HepG2 (cell line): Measurements from ENCODE around the gene PPP4C. TPM values are rescaled to one million over a fixed set of nuclear protein-coding genes. Genes with fewer than 3 reads are reported as not detected.

Experiments
- ARNTL ChIP-seq: sonication (generic); formaldehyde crosslinking; IDR thresholded peaks from 2 replicates; pipeline ENCODE4 v1.4.0; 2020; ENCODE audit warnings: mild to moderate bottlenecking, missing genetic modification reagents
- CCDC6 ChIP-seq: sonication (generic); formaldehyde crosslinking; IDR thresholded peaks from 2 replicates; pipeline ENCODE4 v1.8.1; 2022; ENCODE audit warnings: mild to moderate bottlenecking, missing genetic modification reagents, moderate library complexity
- HDAC6 ChIP-seq: fragments of 200-600 bp; sonication (generic); IDR thresholded peaks from 2 replicates; pipeline ENCODE4 v1.7.0; 2017; ENCODE audit warnings: mild to moderate bottlenecking, antibody characterized with exemption, low read length, low read depth
- MXD4 ChIP-seq: IDR thresholded peaks from 2 replicates; pipeline ENCODE4 v1.6.1; 2016; ENCODE audit warnings: mild to moderate bottlenecking, missing biosample characterization, missing genetic modification reagents
- NBN ChIP-seq: fragments of 450-650 bp; conservative IDR thresholded peaks from 2 replicates; pipeline ENCODE4 v1.6.1; 2017
- RBFOX2 ChIP-seq: fragments of 200-400 bp; formaldehyde crosslinking; IDR thresholded peaks from 2 replicates; pipeline ENCODE4 v1.6.1; 2017; ENCODE audit warnings: low read depth, mild to moderate bottlenecking, low read length
- RERE ChIP-seq: IDR thresholded peaks from 2 replicates; pipeline ENCODE4 v1.6.1; 2016; ENCODE audit warnings: low read depth, missing genetic modification reagents, missing compliant biosample characterization
- REXO4 ChIP-seq: sonication (generic); formaldehyde crosslinking; IDR thresholded peaks from 2 replicates; pipeline ENCODE4 v1.8.0; 2022; ENCODE audit warnings: missing genetic modification reagents, mild to moderate bottlenecking, borderline replicate concordance
- SAFB2 ChIP-seq: sonication (generic); formaldehyde crosslinking; IDR thresholded peaks from 2 replicates; pipeline ENCODE4 v1.5.1; 2020; ENCODE audit warnings: missing genetic modification reagents, low read depth, mild to moderate bottlenecking, borderline replicate concordance
- STAG1 ChIP-seq: sonication (generic); formaldehyde crosslinking; IDR thresholded peaks from 2 replicates; pipeline ENCODE4 v1.4.0; 2020; ENCODE audit warnings: missing genetic modification reagents
- TAF15 ChIP-seq: fragments of 200-400 bp; formaldehyde crosslinking; IDR thresholded peaks from one replicate; pipeline ENCODE4 v1.6.1; 2018; ENCODE audit warnings: mild to moderate bottlenecking, low read depth, low read length; ENCODE audit not compliant: poor library complexity, severe bottlenecking
- ZFP62 ChIP-seq: sonication (generic); formaldehyde crosslinking; IDR thresholded peaks from 2 replicates; pipeline ENCODE4 v1.4.0; 2020; ENCODE audit warnings: missing genetic modification reagents
- ZNF550 ChIP-seq: sonication (generic); formaldehyde crosslinking; IDR thresholded peaks from 2 replicates; pipeline ENCODE4 v1.4.0; 2020; ENCODE audit warnings: mild to moderate bottlenecking, missing genetic modification reagents, borderline replicate concordance
- polyA plus RNA-seq, 8 experiments: library from polyadenylated mRNA; depleted of rRNA in 3 of 8; stranded (reverse) in 7 of 8; unstranded in 1 of 8; fragments of >200 nt; fragmentation: Illumina TruSeq in 4 of 8; extraction: Trizol in 4 of 8; gene quantifications; 2 replicates each; pipeline versions ENCODE4 v1.2.1 to v1.2.3, GENCODE V29; 2011 to 2016; ENCODE audit warnings: low read depth in 4 of 8, missing spikeins in 1 of 8, mixed read lengths in 1 of 8; ENCODE audit not compliant: insufficient read depth in 1 of 8
- total RNA-seq, 5 experiments: library from RNA; depleted of rRNA; stranded (reverse); fragments of >200 nt; fragmentation: Illumina TruSeq; extraction: Trizol; gene quantifications; 2 replicates each; pipeline ENCODE4 v1.2.3, GENCODE V29; 2016; ENCODE audit warnings: low read depth in 1 of 5
- TF ChIP-seq, protein P1 (sequence below): sonication (generic); formaldehyde crosslinking; IDR thresholded peaks from 2 replicates; pipeline ENCODE4 v1.4.0; 2020; ENCODE audit warnings: mild to moderate bottlenecking, missing genetic modification reagents
- TF ChIP-seq, protein P2 (sequence below): sonication (generic); formaldehyde crosslinking; IDR thresholded peaks from 2 replicates; pipeline ENCODE4 v1.5.1; 2020; ENCODE audit warnings: mild to moderate bottlenecking, missing genetic modification reagents, moderate library complexity
- TF ChIP-seq, protein P3 (sequence below): sonication (generic); formaldehyde crosslinking; IDR thresholded peaks from 2 replicates; pipeline ENCODE4 v1.4.0; 2020; ENCODE audit warnings: missing genetic modification reagents, low read depth, mild to moderate bottlenecking, borderline replicate concordance

PPP4C gene
- total and polyA plus RNA-seq, 2 of the 13 experiments (the other 11 are each of a cell fraction or from before 2014, with no cell fraction given): 176 to 220 TPM

DNA sequence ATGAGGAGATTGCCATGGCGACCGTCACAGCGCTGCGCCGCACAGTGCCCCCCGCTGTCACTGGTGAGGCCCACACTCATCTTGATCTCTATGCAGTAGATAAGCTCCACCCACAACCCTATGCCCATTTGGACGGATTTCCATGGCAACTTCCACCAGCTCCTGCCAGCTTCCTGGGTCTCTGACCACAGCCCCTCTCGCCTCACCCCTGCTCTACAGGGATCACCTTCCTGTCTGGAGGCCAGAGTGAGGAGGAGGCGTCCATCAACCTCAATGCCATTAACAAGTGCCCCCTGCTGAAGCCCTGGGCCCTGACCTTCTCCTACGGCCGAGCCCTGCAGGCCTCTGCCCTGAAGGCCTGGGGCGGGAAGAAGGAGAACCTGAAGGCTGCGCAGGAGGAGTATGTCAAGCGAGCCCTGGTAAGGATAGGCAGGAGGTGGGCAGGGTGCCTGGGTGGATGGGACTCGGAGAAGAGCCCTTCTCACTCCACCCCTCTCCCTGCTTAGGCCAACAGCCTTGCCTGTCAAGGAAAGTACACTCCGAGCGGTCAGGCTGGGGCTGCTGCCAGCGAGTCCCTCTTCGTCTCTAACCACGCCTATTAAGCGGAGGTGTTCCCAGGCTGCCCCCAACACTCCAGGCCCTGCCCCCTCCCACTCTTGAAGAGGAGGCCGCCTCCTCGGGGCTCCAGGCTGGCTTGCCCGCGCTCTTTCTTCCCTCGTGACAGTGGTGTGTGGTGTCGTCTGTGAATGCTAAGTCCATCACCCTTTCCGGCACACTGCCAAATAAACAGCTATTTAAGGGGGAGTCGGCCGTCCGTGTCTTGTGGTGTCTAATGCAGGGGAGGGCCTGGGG, 6.0 kb upstream of the PPP4C start (continued):
- TF ChIP-seq MXD4 (CRISPR knock-in tag) (peak; percentile 10; the same call in 1 of the 2 replicates), ZFP62 (no peak), RBFOX2 (peak; percentile 43), REXO4 (CRISPR knock-in tag) (no peak), ARNTL (CRISPR knock-in tag) (no peak), NBN (no peak), CCDC6 (CRISPR knock-in tag) (no peak), ZNF550 (CRISPR knock-in tag) (no peak), SAFB2 (CRISPR knock-in tag) (peak; percentile 42; the same call in 1 of the 2 replicates), HDAC6 (no peak), STAG1 (CRISPR knock-in tag) (no peak), RERE (CRISPR knock-in tag) (no peak), TAF15 (no peak)
- TF ChIP-seq, protein P1, sequence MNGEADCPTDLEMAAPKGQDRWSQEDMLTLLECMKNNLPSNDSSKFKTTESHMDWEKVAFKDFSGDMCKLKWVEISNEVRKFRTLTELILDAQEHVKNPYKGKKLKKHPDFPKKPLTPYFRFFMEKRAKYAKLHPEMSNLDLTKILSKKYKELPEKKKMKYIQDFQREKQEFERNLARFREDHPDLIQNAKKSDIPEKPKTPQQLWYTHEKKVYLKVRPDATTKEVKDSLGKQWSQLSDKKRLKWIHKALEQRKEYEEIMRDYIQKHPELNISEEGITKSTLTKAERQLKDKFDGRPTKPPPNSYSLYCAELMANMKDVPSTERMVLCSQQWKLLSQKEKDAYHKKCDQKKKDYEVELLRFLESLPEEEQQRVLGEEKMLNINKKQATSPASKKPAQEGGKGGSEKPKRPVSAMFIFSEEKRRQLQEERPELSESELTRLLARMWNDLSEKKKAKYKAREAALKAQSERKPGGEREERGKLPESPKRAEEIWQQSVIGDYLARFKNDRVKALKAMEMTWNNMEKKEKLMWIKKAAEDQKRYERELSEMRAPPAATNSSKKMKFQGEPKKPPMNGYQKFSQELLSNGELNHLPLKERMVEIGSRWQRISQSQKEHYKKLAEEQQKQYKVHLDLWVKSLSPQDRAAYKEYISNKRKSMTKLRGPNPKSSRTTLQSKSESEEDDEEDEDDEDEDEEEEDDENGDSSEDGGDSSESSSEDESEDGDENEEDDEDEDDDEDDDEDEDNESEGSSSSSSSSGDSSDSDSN (CRISPR knock-in tag): no peak
- TF ChIP-seq, protein P2, sequence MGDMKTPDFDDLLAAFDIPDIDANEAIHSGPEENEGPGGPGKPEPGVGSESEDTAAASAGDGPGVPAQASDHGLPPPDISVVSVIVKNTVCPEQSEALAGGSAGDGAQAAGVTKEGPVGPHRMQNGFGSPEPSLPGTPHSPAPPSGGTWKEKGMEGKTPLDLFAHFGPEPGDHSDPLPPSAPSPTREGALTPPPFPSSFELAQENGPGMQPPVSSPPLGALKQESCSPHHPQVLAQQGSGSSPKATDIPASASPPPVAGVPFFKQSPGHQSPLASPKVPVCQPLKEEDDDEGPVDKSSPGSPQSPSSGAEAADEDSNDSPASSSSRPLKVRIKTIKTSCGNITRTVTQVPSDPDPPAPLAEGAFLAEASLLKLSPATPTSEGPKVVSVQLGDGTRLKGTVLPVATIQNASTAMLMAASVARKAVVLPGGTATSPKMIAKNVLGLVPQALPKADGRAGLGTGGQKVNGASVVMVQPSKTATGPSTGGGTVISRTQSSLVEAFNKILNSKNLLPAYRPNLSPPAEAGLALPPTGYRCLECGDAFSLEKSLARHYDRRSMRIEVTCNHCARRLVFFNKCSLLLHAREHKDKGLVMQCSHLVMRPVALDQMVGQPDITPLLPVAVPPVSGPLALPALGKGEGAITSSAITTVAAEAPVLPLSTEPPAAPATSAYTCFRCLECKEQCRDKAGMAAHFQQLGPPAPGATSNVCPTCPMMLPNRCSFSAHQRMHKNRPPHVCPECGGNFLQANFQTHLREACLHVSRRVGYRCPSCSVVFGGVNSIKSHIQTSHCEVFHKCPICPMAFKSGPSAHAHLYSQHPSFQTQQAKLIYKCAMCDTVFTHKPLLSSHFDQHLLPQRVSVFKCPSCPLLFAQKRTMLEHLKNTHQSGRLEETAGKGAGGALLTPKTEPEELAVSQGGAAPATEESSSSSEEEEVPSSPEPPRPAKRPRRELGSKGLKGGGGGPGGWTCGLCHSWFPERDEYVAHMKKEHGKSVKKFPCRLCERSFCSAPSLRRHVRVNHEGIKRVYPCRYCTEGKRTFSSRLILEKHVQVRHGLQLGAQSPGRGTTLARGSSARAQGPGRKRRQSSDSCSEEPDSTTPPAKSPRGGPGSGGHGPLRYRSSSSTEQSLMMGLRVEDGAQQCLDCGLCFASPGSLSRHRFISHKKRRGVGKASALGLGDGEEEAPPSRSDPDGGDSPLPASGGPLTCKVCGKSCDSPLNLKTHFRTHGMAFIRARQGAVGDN: peak; percentile 36
- TF ChIP-seq, protein P3, sequence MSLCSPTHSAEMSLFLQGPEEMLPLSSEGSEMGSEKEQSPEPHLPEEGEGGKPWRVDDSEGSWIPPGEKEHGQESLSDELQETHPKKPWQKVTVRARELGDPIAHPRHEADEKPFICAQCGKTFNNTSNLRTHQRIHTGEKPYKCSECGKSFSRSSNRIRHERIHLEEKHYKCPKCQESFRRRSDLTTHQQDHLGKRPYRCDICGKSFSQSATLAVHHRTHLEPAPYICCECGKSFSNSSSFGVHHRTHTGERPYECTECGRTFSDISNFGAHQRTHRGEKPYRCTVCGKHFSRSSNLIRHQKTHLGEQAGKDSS: no peak
